Coronary artery (tissue), 2 donors: ENCODE results near the gene TEX12.

Source experiments
- DNase-seq: peaks from one replicate; pipeline ENCODE4 v3.0.0-alpha.2; 2017; ENCODE audit warnings: low spot score
- H3K27ac ChIP-seq, 2 donors: fragments of 200-600 bp; sonication (generic); one replicate each; pipeline ENCODE4 v1.5.1; 2016 to 2019
- H3K4me3 ChIP-seq: fragments of 200-600 bp; sonication (generic); 2 replicates; pipeline ENCODE4 v1.5.1; 2016; ENCODE audit warnings: mild to moderate bottlenecking, moderate library complexity
- TF ChIP-seq, protein P1 (sequence below): fragments of 200-600 bp; sonication (generic); IDR thresholded peaks from one replicate; pipeline ENCODE4 v1.5.1; 2019; ENCODE audit warnings: antibody characterized with exemption

TEX12 gene

DNA sequence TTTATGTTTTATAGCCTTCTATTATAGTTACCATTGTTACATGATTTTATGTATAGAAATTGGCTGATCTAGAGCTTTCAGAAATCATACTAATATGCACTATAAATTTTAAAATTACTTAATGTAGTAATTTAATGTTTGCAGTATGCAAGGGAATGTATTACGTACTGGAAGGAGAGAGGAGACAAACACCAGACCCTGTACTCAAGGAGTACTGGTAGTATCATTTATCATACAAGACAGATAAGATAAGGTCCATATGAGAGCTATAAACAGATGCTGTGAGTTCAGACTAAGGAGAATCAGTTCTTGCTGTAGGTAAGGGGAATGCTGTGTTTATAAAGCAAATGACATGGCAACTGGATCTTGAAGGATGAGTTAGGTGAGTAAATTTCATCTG, 8.9 kb downstream of the TEX12 start:
- DNase-seq = no peak
- Histone ChIP-seq H3K4me3 (no peak overlapping the region), H3K27ac (no peak overlapping the region)
- TF ChIP-seq, protein P1, sequence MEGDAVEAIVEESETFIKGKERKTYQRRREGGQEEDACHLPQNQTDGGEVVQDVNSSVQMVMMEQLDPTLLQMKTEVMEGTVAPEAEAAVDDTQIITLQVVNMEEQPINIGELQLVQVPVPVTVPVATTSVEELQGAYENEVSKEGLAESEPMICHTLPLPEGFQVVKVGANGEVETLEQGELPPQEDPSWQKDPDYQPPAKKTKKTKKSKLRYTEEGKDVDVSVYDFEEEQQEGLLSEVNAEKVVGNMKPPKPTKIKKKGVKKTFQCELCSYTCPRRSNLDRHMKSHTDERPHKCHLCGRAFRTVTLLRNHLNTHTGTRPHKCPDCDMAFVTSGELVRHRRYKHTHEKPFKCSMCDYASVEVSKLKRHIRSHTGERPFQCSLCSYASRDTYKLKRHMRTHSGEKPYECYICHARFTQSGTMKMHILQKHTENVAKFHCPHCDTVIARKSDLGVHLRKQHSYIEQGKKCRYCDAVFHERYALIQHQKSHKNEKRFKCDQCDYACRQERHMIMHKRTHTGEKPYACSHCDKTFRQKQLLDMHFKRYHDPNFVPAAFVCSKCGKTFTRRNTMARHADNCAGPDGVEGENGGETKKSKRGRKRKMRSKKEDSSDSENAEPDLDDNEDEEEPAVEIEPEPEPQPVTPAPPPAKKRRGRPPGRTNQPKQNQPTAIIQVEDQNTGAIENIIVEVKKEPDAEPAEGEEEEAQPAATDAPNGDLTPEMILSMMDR = no peak

DNA sequence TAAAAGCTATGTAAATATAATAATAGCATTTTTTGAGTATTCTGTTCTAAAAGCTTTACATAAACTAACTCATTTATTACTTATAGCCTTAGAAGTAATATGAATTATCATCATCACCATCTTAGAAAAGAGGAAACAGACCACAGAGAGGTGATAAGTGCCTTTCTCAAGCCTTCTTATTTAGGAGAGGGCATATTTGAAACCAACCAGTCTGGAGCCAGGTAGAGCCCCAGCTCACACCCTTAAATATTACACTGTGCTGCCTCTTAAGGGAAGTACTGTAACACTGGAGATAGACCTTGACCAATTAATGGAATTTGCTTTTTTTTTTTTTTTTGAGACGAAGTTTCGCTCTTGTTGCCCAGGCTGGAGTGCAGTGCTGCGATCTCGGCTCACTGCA, 10.4 kb downstream of the TEX12 start:
- no peak for DNase-seq
- Histone ChIP-seq H3K4me3 (no peak overlapping the region), H3K27ac (no peak overlapping the region)
- TF ChIP-seq, protein P1 = no peak

DNA sequence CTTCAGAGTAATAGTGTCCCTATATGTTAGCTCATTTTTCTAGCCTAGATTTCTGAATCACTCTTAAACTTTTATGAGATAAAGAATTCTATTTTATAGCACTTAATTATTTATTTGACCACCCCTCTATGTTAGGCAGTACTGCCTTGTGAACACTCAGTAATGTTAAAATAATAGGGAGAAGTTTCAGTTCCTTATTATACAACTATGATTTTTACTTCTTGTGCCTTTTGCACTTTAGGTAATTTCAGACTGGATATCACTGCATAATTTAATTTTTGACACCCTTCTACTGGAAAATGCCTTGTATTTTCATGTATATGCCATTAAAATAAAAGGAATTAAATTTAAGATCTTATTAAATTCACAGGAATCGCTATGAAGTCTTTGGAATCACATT, 11.3 kb downstream of the TEX12 start:
- TF ChIP-seq, protein P1 = no peak
- no peak overlapping the region for H3K27ac ChIP-seq
- no peak for DNase-seq
- H3K4me3 ChIP-seq = no peak overlapping the region

DNA sequence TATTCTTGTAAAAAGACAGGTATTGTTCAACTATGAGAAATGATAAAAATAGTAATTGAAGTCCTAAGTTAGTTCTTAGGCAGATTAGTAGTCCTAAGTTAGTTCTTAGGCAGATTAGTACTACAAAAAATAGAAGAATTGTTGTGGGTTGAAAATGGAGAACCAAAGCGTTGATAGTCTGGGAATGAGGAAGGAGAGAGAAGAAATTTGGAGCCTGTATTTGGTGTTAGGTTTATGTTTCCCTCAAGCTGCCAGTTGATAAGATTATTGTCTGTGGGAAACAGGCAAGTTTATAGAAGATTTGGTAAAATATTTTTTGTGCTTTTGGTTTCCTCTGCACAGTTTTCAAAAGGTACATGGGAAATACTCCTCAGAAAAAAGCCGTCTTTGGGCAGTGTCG, 11.8 kb downstream of the TEX12 start:
- no peak for DNase-seq
- Histone ChIP-seq H3K4me3 (no peak overlapping the region), H3K27ac (no peak overlapping the region)
- TF ChIP-seq, protein P1 = no peak

DNA sequence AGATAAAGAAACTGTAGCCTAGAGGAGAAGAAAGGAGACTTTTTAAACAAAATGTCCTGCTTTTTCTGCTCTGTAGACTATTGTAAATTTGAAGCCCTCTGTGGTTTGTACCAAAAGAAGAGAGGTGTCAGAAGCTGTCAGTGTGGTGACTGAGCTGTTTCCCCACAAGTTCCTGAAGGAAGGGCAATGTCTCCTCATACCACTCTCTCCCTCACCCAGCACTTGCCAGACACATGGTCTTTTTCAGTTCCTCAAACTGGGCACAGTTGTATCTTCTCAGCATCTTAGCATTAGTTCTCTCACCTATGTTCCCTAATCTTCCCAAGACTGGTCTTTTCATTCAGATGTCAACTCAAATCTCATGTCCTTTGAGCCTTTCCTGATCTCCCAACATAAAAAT, 12.4 kb downstream of the TEX12 start:
- TF ChIP-seq, protein P1 = no peak
- no peak overlapping the region for H3K27ac ChIP-seq
- H3K4me3 ChIP-seq = no peak overlapping the region
- no peak for DNase-seq

DNA sequence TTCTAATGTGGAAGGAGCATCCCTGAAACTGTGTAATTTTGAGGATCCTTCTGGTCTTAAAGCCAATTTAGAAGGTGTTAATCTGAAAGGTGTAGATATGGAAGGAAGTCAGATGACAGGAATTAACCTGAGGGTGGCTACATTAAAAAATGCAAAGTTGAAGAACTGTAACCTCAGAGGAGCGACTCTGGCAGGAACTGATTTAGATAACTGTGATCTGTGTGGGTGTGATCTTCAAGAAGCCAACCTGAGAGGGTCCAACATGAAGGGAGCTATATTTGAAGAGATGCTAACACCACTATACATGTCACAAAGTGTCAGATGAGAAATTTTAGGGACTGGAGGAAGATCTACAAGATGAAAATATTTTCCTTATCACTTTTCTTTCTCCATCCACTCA, 15.7 kb downstream of the TEX12 start:
- H3K4me3 ChIP-seq = no peak overlapping the region
- DNase-seq = no peak
- TF ChIP-seq, protein P1 = no peak
- H3K27ac ChIP-seq = no peak overlapping the region

DNA sequence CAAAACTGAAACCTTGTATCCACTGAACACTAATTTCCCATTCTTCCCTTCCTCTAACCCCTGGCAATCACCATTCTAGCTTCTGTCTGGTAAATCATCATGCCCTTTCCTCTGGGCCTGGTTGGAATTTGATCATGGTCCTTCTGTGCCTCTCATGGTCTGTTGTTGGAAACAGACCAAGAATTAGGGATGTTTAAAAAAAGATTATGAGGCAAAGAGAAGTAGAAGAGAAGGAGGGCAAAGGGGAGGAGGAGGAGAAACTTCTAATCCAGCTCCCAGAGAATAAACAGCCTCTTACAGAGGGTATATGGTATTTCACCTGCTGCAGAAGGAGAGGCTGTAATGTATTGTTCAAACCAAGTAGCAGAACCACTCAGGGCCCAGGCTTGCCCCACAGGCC, 18.7 kb downstream of the TEX12 start:
- TF ChIP-seq, protein P1 = no peak
- H3K4me3 ChIP-seq = no peak overlapping the region
- H3K27ac ChIP-seq = no peak overlapping the region
- no peak for DNase-seq
